ENCODE results near the gene LMNTD1.
"Not testable (repeated sequence)": the region's sequence is repeated elsewhere in the genome, so short reads cannot be mapped to it uniquely, and the experiment has no call there.

Gene LMNTD1

GRCh38 chr12:25427337-25428249, 125.5 kb downstream of the LMNTD1 start:
- no peak for DNase-seq (ENCODE audit: low spot score)

- not testable (repeated sequence) for DNase-seq (ENCODE audit: low spot score)
Measured at GRCh38 chr12:25426821-25427220, 126.3 kb downstream of the LMNTD1 start.

All from HuH-7.5 (cell line).